Measurements from ENCODE around the gene LMLN.

DNA sequence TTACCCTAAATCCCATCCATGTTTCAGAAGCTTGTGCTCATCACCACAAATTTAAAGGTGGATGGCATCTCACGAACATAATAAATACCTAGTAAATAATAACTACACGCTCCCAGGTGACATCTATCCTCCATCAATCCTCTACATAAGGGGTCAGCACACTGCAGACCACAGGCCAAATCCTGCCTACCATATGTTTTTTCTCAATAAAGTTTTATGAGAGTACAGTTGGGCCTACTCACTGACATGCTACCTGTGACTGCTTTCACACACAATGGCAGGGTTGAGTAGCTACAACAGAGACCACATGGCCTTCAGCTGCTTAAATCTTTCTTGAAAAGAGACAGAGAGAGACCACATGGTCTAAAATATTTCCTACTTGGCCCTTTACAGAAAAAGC is 105.9 kb downstream of the LMLN start:
- TF ChIP-seq ZNF326 (CRISPR knock-in tag; IDR thresholded peaks at IDR 0.05; ENCODE audit: borderline replicate concordance) (no peak), U2AF1 (optimal IDR thresholded peaks at IDR 0.05; ENCODE audit: low read depth, low read length) (no peak), SUZ12 (IDR thresholded peaks at IDR 0.05; ENCODE audit: low read depth, low read length) (no peak), CTCF (CRISPR knock-in tag; IDR thresholded peaks at IDR 0.05) (no peak), FOXK2 (IDR thresholded peaks at IDR 0.05) (no peak), CAMTA2 (CRISPR knock-in tag; IDR thresholded peaks at IDR 0.05; ENCODE audit: borderline replicate concordance) (no peak), CEBPB (IDR thresholded peaks at IDR 0.05; ENCODE audit: borderline replicate concordance, low read depth, low read length) (no peak), SMYD3 (CRISPR knock-in tag; IDR thresholded peaks at IDR 0.05) (no peak), RFX1 (IDR thresholded peaks at IDR 0.05) (no peak), GATA4 (IDR thresholded peaks at IDR 0.05; ENCODE audit: borderline replicate concordance, low read depth) (no peak), GTF2F1 (IDR thresholded peaks at IDR 0.05; ENCODE audit: low read length) (no peak)

All from HepG2 (cell line).